ENCODE results near the gene POLN.
"Not testable (repeated sequence)": the region's sequence is repeated elsewhere in the genome, so short reads cannot be mapped to it uniquely, and the experiment has no call there.

The POLN gene

GRCh38 chr4:2163311-2163821 lies 78.6 kb downstream of the POLN start:
- no peak for DNase-seq (ENCODE audit: low read depth)

GRCh38 chr4:2161092-2161703 lies 80.7 kb downstream of the POLN start:
- DNase-seq (ENCODE audit: low read depth): not testable (repeated sequence)

GRCh38 chr4:2159931-2160330 lies 82.0 kb downstream of the POLN start:
- no peak for DNase-seq (ENCODE audit: low read depth)

- DNase-seq (ENCODE audit: low read depth): no peak
Measured at GRCh38 chr4:2155246-2155645, 86.7 kb downstream of the POLN start.

- no peak for DNase-seq (ENCODE audit: low read depth)
Measured at GRCh38 chr4:2154215-2154740, 87.6 kb downstream of the POLN start.

- no peak for DNase-seq (ENCODE audit: low read depth)
Measured at GRCh38 chr4:2151544-2151943, 90.4 kb downstream of the POLN start.

GRCh38 chr4:2150076-2150475 lies 91.8 kb downstream of the POLN start:
- DNase-seq (ENCODE audit: low read depth): no peak

GRCh38 chr4:2142630-2143427 lies 99.1 kb downstream of the POLN start:
- DNase-seq (ENCODE audit: low read depth): no peak

GRCh38 chr4:2141762-2142451 lies 100.0 kb downstream of the POLN start:
- no peak for DNase-seq (ENCODE audit: low read depth)

- DNase-seq (ENCODE audit: low read depth): no peak
Measured at GRCh38 chr4:2141022-2141761, 100.7 kb downstream of the POLN start.

- DNase-seq (ENCODE audit: low read depth): no peak
Measured at GRCh38 chr4:2138846-2139500, 102.9 kb downstream of the POLN start.

- no peak for DNase-seq (ENCODE audit: low read depth)
Measured at GRCh38 chr4:2136726-2137125, 105.2 kb downstream of the POLN start.

- DNase-seq (ENCODE audit: low read depth): no peak
Measured at GRCh38 chr4:2135083-2135482, 106.8 kb downstream of the POLN start.

- DNase-seq (ENCODE audit: low read depth): no peak
Measured at GRCh38 chr4:2132438-2132837, 109.5 kb downstream of the POLN start.

GRCh38 chr4:2127609-2128332 lies 114.2 kb downstream of the POLN start:
- DNase-seq (ENCODE audit: low read depth): no peak

- no peak for DNase-seq (ENCODE audit: low read depth)
Measured at GRCh38 chr4:2126309-2127043, 115.4 kb downstream of the POLN start.

- no peak for DNase-seq (ENCODE audit: low read depth)
Measured at GRCh38 chr4:2125831-2126230, 116.1 kb downstream of the POLN start.

- no peak for DNase-seq (ENCODE audit: low read depth)
Measured at GRCh38 chr4:2125023-2125422, 116.9 kb downstream of the POLN start.

- no peak for DNase-seq (ENCODE audit: low read depth)
Measured at GRCh38 chr4:2116687-2117400, 125.1 kb downstream of the POLN start.

Data from stimulated activated CD8-positive, alpha-beta memory T cell treated with anti-CD3 and anti-CD28 coated beads, Interleukin-15, amount 100 ng/mL, for 24 hours (primary cell).